ENCODE results near the gene TUBGCP4.

The TUBGCP4 gene

DNA sequence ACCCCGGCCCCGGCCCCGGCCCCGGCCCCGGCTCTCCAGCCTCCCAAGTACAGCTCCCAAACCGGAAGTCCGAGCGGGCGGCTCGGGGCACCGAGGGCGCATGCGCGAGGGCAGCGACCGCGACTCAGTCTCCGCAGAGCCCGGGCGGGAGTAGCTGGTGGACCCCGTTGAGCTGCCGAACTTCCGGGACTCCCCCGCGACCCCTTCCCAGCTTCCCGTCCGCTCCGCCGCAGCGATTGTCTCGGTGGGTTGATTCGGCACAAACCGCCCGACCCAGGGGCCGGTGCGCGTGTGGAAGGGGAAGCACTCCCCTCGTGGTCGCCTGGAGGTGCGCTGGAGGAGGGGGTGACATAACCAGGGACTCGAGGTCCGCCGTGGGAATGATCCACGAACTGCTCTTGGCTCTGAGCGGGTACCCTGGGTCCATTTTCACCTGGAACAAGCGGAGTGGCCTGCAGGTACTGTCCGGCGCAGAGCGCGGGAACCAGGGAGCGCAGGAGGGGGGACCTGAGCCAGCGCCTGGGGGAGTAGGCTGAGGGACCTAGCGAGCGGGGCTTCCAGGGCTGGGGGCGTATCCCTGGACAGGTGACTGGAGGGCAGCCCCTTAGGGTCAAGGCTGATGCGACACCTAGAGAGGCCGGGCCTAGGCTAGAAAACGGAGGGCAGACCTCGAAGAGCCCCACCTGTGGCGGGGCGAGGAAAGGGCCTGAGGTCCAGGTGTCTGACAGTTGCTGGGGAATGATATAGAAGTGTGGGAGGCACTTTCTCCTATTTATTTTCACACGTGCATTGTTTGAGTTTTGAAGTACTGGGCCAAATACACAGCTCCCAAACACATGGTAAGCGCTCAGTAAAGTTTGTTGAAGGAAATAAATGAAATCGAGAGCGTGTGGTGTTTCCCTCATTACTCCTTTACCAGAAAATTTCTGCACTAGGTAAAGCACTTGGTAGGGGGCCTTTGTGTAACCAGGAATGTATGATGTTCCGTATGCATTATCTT, at the start of gene TUBGCP4, which contains the start of gene ZSCAN29:
TUBGCP4 (plus strand) TSS at position 127 of the 1,000 bp plus-strand sequence; CDS start at position 381, 254 bp downstream.
ZSCAN29 (minus strand) TSS at position 69 of the 1,000 bp plus-strand sequence. CDS start 1,130 bp downstream, outside the sequence.
- peak; percentile 77 for DNase-seq (ENCODE audit: low read depth, low spot score)
- TF ChIP-seq CTCF (IDR thresholded peaks at IDR 0.05; ENCODE audit: low read depth, low read length): peak; percentile 40

DNA sequence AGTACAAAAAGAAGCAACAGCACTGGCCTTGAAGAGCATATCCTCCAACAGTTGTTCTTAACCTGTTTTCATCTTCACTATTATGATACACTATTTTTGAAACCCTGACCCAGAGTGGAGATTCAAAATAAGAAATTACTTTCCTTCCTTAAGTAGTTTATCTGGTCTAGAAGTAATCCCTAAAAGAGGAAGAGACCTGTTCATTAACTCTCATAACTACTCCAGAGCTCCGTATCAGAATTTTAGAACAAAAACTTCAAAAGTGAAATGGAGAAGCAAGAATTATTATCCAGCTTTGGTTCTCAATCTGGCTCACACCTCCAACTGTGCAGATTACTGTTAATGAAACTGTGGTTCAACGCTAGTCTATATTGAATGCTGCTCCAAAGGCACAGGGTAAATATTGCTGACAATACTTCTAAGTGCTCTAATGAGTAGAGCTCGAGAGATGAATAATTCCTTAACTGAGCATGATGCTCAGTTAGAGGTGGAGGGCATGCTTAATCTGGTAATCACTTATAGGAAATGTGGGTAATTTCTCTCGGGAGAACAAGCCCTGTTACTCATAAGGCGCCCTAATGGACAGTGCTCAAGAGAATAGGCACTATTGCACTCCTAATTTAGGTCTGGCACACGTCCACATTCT, 45.7 kb upstream of the TUBGCP4 start:
- DNase-seq (ENCODE audit: low read depth, low spot score): no peak
- no peak overlapping the region for H3K4me3 ChIP-seq (ENCODE audit: low read depth, low read length)
- TF ChIP-seq CTCF (IDR thresholded peaks at IDR 0.05; ENCODE audit: low read depth, low read length): no peak
- in situ Hi-C loops (cut with HindIII; ENCODE audit: low sequenced_read_pairs): no loop called here

More for the DNA sequence above, at the start of gene TUBGCP4, which contains the start of gene ZSCAN29:
- peak within 1 kb of the TSS; percentile 83 for H3K4me3 ChIP-seq (ENCODE audit: low read depth, low read length)
- in situ Hi-C loops (cut with HindIII; ENCODE audit: low sequenced_read_pairs): no loop called here

GRCh38 chr15:43329217-43329959, 41.5 kb upstream of the TUBGCP4 start:
- DNase-seq (ENCODE audit: low read depth, low spot score): peak; percentile 53
- no peak for TF ChIP-seq CTCF (IDR thresholded peaks at IDR 0.05; ENCODE audit: low read depth, low read length)
- H3K4me3 ChIP-seq (ENCODE audit: low read depth, low read length): peak overlapping the region; percentile 72
- in situ Hi-C loops (cut with HindIII; ENCODE audit: low sequenced_read_pairs): no loop called here

DNA sequence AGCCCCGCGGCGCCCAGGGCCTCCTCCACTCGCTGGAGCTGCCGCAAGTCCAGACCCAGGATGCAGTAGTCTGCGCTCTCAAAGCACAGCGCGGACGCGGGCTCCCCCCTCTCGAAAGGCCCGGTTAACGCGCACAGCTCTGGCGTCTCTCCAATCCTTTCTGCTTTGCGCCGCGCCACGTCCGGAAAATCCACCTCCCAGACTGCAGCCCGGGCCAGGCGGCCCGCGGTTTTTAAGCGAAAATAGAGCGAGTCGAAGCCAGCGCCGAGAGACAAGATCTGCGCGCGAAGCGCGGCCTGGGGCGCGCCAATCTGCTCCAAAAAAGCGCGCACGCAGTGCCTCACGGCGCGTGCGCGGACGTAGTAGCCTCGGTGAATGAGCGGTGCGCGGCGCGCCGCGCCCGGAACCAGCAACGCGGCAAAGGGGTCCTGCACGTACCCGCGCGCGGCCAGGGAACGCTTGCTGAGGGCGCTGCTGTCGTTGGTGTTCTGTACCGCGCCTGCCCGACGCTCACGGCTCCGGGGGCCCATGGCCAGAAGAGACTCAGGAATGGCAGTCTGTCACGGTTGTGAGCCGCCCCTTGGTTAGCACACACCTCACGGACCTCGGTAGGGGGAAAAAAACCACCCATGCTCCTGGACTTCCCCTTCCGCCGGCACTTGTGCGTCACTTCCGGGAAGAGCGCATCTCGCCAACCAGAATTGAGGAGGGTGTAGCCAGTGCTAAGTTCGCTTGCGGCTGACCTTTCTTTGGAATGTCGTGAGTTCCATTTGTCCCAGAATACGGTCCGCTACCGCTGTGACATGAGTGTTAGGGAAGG, 40.7 kb upstream of the TUBGCP4 start, which contains the start of gene LCMT2:
LCMT2 (minus strand) TSS at position 614 of the 820 bp plus-strand sequence; CDS start at position 530, 84 bp downstream.
- TF ChIP-seq CTCF (IDR thresholded peaks at IDR 0.05; ENCODE audit: low read depth, low read length): no peak
- in situ Hi-C loops (cut with HindIII; ENCODE audit: low sequenced_read_pairs): no loop called here

DNA sequence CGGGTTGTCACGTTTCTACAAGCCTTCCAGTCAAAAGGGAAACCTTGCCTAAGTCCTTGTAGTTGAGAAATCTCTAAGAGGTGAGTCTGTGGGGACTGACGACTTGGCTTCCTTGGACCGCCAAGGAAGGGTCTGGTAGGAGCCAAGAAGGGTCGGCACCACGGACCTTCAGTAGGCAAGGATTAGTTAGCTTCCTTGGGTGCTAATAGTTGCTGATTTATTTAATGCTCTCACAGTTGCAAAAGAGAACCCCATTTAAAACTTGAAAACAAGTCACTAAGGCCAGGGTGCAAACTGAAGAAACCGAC, 40.2 kb upstream of the TUBGCP4 start:
- DNase-seq (ENCODE audit: low read depth, low spot score): no peak
- H3K4me3 ChIP-seq (ENCODE audit: low read depth, low read length): peak overlapping the region; percentile 72
- no peak for TF ChIP-seq CTCF (IDR thresholded peaks at IDR 0.05; ENCODE audit: low read depth, low read length)
- in situ Hi-C loops (cut with HindIII; ENCODE audit: low sequenced_read_pairs): no loop called here

More for the DNA sequence above, 40.7 kb upstream of the TUBGCP4 start, which contains the start of gene LCMT2:
- H3K4me3 ChIP-seq (ENCODE audit: low read depth, low read length): peak within 1 kb of the TSS; percentile 72
- DNase-seq (ENCODE audit: low read depth, low spot score): peak; percentile 94
